ENCODE data around the gene PLSCR3. TPM values are rescaled to one million over a fixed set of nuclear protein-coding genes. Genes with fewer than 3 reads are reported as not detected.

PLSCR3 gene
- total and polyA plus RNA-seq, 2 experiments from 2014 or later: 30.0 to 34.3 TPM

DNA sequence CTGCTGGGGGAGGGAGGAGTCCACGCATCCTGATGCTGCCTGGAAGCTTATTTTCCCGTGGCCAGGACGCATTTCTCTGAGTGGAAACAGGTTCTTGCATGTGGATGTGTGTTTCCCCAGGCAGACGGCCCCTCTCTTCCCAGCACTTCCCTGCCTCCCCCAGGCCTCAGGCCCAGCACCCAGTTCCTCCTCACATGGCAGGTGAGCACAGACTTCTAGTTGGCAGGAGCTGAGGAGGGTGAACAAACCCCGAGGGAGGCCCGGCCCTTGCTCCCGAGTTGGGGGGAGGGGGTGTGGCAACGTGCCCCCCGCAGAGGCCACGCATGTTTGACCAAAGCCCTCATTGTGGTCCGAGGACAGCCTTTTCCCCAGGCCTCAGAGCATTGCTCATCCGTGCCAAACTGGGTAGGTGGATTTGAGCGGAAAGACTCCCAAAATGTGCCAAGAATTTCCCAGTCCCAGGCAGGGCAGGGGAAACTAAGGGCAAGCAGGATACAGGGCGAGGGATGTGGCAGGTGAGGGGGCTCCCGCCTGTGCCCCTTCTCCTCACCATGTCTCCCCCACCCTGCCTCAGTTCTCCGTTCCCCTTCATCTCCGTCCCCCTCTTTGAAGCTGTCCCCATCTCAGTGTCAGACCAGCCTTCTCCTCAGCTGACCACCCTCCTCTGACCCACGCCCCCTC, 24.3 kb upstream of the PLSCR3 start:
- Mint-ChIP-seq H3K9me3 (no peaks in the 10 kb centered on the region), H3K27ac (no peak overlapping the region), H3K36me3 (ENCODE audit: low read depth) (peaks cover 17% of the 10 kb centered on the region), H3K4me3 (no peak overlapping the region), H3K27me3 (ENCODE audit: insufficient read depth, low read depth, poor library complexity) (peaks cover 16% of the 10 kb centered on the region), H3K4me1 (peaks cover 28% of the 10 kb centered on the region)
- H3K27me3 ChIP-seq (ENCODE audit: insufficient read depth): no peaks in the 10 kb centered on the region
- no peaks in the 10 kb centered on the region for H3K36me3 ChIP-seq (ENCODE audit: insufficient read depth)
- DNase-seq (ENCODE audit: low spot score) (no peak), ATAC-seq (no peak; the same call in 2 of the 3 replicates)
- H3K79me2 ChIP-seq (replicated peaks; ENCODE audit: insufficient read depth): no peaks in the 10 kb centered on the region
- no peak overlapping the region for H3K4me3 ChIP-seq
- H3K4me1 ChIP-seq (ENCODE audit: insufficient read depth): no peaks in the 10 kb centered on the region
- H4K20me1 ChIP-seq (replicated peaks; ENCODE audit: insufficient read depth): no peaks in the 10 kb centered on the region; the same call in 1 of the 2 replicates
- TF ChIP-seq EZH2phosphoT487 (IDR thresholded peaks at IDR 0.05; ENCODE audit: unreplicated experiment) (no peak), NANOG (IDR thresholded peaks at IDR 0.05; ENCODE audit: borderline replicate concordance) (no peak)
- TF ChIP-seq, protein P1, sequence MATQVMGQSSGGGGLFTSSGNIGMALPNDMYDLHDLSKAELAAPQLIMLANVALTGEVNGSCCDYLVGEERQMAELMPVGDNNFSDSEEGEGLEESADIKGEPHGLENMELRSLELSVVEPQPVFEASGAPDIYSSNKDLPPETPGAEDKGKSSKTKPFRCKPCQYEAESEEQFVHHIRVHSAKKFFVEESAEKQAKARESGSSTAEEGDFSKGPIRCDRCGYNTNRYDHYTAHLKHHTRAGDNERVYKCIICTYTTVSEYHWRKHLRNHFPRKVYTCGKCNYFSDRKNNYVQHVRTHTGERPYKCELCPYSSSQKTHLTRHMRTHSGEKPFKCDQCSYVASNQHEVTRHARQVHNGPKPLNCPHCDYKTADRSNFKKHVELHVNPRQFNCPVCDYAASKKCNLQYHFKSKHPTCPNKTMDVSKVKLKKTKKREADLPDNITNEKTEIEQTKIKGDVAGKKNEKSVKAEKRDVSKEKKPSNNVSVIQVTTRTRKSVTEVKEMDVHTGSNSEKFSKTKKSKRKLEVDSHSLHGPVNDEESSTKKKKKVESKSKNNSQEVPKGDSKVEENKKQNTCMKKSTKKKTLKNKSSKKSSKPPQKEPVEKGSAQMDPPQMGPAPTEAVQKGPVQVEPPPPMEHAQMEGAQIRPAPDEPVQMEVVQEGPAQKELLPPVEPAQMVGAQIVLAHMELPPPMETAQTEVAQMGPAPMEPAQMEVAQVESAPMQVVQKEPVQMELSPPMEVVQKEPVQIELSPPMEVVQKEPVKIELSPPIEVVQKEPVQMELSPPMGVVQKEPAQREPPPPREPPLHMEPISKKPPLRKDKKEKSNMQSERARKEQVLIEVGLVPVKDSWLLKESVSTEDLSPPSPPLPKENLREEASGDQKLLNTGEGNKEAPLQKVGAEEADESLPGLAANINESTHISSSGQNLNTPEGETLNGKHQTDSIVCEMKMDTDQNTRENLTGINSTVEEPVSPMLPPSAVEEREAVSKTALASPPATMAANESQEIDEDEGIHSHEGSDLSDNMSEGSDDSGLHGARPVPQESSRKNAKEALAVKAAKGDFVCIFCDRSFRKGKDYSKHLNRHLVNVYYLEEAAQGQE (IDR thresholded peaks at IDR 0.05; ENCODE audit: unreplicated experiment): no peak
- TF ChIP-seq, protein P2, sequence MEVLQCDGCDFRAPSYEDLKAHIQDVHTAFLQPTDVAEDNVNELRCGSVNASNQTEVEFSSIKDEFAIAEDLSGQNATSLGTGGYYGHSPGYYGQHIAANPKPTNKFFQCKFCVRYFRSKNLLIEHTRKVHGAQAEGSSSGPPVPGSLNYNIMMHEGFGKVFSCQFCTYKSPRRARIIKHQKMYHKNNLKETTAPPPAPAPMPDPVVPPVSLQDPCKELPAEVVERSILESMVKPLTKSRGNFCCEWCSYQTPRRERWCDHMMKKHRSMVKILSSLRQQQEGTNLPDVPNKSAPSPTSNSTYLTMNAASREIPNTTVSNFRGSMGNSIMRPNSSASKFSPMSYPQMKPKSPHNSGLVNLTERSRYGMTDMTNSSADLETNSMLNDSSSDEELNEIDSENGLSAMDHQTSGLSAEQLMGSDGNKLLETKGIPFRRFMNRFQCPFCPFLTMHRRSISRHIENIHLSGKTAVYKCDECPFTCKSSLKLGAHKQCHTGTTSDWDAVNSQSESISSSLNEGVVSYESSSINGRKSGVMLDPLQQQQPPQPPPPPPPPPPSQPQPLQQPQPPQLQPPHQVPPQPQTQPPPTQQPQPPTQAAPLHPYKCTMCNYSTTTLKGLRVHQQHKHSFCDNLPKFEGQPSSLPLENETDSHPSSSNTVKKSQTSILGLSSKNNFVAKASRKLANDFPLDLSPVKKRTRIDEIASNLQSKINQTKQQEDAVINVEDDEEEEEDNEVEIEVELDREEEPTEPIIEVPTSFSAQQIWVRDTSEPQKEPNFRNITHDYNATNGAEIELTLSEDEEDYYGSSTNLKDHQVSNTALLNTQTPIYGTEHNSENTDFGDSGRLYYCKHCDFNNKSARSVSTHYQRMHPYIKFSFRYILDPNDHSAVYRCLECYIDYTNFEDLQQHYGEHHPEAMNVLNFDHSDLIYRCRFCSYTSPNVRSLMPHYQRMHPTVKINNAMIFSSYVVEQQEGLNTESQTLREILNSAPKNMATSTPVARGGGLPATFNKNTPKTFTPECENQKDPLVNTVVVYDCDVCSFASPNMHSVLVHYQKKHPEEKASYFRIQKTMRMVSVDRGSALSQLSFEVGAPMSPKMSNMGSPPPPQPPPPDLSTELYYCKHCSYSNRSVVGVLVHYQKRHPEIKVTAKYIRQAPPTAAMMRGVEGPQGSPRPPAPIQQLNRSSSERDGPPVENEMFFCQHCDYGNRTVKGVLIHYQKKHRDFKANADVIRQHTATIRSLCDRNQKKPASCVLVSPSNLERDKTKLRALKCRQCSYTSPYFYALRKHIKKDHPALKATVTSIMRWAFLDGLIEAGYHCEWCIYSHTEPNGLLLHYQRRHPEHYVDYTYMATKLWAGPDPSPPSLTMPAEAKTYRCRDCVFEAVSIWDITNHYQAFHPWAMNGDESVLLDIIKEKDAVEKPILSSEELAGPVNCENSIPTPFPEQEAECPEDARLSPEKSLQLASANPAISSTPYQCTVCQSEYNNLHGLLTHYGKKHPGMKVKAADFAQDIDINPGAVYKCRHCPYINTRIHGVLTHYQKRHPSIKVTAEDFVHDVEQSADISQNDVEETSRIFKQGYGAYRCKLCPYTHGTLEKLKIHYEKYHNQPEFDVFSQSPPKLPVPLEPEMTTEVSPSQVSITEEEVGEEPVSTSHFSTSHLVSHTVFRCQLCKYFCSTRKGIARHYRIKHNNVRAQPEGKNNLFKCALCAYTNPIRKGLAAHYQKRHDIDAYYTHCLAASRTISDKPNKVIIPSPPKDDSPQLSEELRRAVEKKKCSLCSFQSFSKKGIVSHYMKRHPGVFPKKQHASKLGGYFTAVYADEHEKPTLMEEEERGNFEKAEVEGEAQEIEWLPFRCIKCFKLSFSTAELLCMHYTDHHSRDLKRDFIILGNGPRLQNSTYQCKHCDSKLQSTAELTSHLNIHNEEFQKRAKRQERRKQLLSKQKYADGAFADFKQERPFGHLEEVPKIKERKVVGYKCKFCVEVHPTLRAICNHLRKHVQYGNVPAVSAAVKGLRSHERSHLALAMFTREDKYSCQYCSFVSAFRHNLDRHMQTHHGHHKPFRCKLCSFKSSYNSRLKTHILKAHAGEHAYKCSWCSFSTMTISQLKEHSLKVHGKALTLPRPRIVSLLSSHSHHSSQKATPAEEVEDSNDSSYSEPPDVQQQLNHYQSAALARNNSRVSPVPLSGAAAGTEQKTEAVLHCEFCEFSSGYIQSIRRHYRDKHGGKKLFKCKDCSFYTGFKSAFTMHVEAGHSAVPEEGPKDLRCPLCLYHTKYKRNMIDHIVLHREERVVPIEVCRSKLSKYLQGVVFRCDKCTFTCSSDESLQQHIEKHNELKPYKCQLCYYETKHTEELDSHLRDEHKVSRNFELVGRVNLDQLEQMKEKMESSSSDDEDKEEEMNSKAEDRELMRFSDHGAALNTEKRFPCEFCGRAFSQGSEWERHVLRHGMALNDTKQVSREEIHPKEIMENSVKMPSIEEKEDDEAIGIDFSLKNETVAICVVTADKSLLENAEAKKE (CRISPR knock-in tag; IDR thresholded peaks at IDR 0.05): no peak
- TF ChIP-seq, protein P3, sequence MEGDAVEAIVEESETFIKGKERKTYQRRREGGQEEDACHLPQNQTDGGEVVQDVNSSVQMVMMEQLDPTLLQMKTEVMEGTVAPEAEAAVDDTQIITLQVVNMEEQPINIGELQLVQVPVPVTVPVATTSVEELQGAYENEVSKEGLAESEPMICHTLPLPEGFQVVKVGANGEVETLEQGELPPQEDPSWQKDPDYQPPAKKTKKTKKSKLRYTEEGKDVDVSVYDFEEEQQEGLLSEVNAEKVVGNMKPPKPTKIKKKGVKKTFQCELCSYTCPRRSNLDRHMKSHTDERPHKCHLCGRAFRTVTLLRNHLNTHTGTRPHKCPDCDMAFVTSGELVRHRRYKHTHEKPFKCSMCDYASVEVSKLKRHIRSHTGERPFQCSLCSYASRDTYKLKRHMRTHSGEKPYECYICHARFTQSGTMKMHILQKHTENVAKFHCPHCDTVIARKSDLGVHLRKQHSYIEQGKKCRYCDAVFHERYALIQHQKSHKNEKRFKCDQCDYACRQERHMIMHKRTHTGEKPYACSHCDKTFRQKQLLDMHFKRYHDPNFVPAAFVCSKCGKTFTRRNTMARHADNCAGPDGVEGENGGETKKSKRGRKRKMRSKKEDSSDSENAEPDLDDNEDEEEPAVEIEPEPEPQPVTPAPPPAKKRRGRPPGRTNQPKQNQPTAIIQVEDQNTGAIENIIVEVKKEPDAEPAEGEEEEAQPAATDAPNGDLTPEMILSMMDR (conservative IDR thresholded peaks at IDR 0.05; ENCODE audit: low read depth in 2 of 2): no peak
- no peaks in the 10 kb centered on the region for H3K9me2 ChIP-seq (ENCODE audit: insufficient read depth)
- H3K27ac ChIP-seq (ENCODE audit: low read depth): no peak overlapping the region
- H3K4me2 ChIP-seq: no peak overlapping the region
- no peak overlapping the region for H2AFZ ChIP-seq
- no peaks in the 10 kb centered on the region for H3F3A ChIP-seq (replicated peaks; ENCODE audit: low read depth)

Measured in GM23338 (cell line).